DOHH2 (cell line): ENCODE measurements around the gene HPCA.
A peak's percentile ranks its signal among the peaks of the same experiment; 100 is the strongest.

Experiments
- H3F3A ChIP-seq: fragments of 200-600 bp; sonication (generic), shearing (Covaris generic); 2 replicates; pipeline ENCODE4 v1.6.0; 2016; ENCODE audit warnings: antibody characterized with exemption, mild to moderate bottlenecking; ENCODE audit not compliant: control insufficient read depth, insufficient read depth
- H3K27ac ChIP-seq: fragments of 200-600 bp; sonication (generic); 2 replicates; pipeline ENCODE4 v1.5.1; 2014; ENCODE audit warnings: low read depth, mild to moderate bottlenecking, low read length, moderate library complexity
- H3K27me3 ChIP-seq: fragments of 200-600 bp; sonication (generic); 2 replicates; pipeline ENCODE4 v1.6.1; 2014; ENCODE audit warnings: mild to moderate bottlenecking, low read length, mixed read lengths; ENCODE audit not compliant: control insufficient read depth
- H3K36me3 ChIP-seq: fragments of 200-600 bp; sonication (generic); 2 replicates; pipeline ENCODE4 v1.6.1; 2014; ENCODE audit warnings: mild to moderate bottlenecking, low read length, moderate library complexity, mixed read lengths; ENCODE audit not compliant: control insufficient read depth
- H3K4me1 ChIP-seq: fragments of 200-600 bp; sonication (generic); 2 replicates; pipeline ENCODE4 v1.6.1; 2014; ENCODE audit warnings: mild to moderate bottlenecking, low read length, mixed read lengths; ENCODE audit not compliant: control insufficient read depth
- H3K4me2 ChIP-seq: fragments of 200-600 bp; sonication (generic); 2 replicates; pipeline ENCODE4 v1.6.0; 2014; ENCODE audit warnings: mild to moderate bottlenecking, low read length, moderate library complexity
- H3K4me3 ChIP-seq: fragments of 200-600 bp; sonication (generic); 2 replicates; pipeline ENCODE4 v1.5.1; 2014; ENCODE audit warnings: mild to moderate bottlenecking, low read length, mixed read lengths
- H3K79me2 ChIP-seq: fragments of 200-600 bp; sonication (generic); 2 replicates; pipeline ENCODE4 v1.6.1; 2014; ENCODE audit warnings: mild to moderate bottlenecking, low read length, mixed read lengths; ENCODE audit not compliant: control insufficient read depth
- H3K9me2 ChIP-seq: fragments of 200-600 bp; sonication (generic); replicated peaks from 2 replicates; pipeline ENCODE4 v1.6.1; 2014; ENCODE audit warnings: mild to moderate bottlenecking, low read length, mixed read lengths; ENCODE audit not compliant: control insufficient read depth
- H3K9me3 ChIP-seq: fragments of 200-600 bp; sonication (generic); 2 replicates; pipeline ENCODE4 v1.6.1; 2014; ENCODE audit warnings: antibody characterized with exemption, low read length, mixed read lengths; ENCODE audit not compliant: control insufficient read depth, insufficient read depth
- H4K20me1 ChIP-seq: fragments of 200-600 bp; sonication (generic); 2 replicates; pipeline ENCODE4 v1.6.0; 2014; ENCODE audit warnings: low read depth, mild to moderate bottlenecking, antibody characterized with exemption, low read length, moderate library complexity; ENCODE audit not compliant: control insufficient read depth, insufficient read depth
- EZH2phosphoT487 ChIP-seq: fragments of 200-600 bp; sonication (generic); IDR thresholded peaks from 2 replicates; pipeline ENCODE4 v1.6.1; 2017; ENCODE audit warnings: borderline replicate concordance, mild to moderate bottlenecking, antibody characterized with exemption, low read length, moderate library complexity, mixed read lengths
- TF ChIP-seq, protein P1 (sequence below): fragments of 200-600 bp; sonication (generic); IDR thresholded peaks from one replicate; pipeline ENCODE4 v1.5.1; 2014; ENCODE audit warnings: antibody characterized with exemption, mild to moderate bottlenecking, low read depth, low read length; ENCODE audit not compliant: poor library complexity, severe bottlenecking

HPCA gene

DNA sequence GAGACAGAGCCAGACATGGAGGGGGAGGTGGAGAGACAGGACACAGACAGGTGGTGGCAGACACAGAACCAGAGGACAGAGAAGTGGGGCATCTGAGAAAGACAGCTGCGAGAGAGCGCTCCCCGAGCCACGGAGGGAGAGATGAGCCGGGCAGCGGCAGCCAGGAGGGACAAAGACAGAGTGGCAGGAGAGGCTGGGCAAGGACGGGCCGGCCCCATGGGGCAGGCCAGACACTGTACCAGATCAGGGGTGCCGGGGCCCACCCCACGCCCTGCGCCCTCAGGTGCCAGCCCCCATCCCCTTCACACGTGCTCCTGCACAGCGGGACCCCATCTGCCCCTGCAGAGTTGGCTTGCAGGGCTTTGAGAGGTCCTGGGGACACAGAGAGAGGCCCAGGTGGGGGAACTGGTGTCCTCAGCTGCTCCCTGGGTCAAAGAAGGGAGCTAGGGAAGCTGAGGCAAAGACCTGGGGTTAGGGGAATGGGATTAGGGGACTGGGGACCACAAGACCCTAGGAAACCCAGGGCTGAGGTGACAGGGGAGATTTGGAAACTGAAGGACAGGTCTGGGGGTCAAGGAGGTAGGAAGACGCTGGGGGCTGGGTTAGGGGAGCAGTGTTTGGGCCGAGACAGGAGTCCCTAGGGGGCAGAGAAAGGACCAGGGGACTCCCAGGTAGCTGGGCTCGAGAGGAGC lies 16.2 kb upstream of the HPCA start:
- Histone ChIP-seq H3K4me2 (no peak overlapping the region), H3K36me3 (no peaks in the 10 kb centered on the region), H3F3A (peaks cover under 1% of the 10 kb centered on the region; the same call in 1 of the 2 replicates), H3K4me1 (peaks cover 17% of the 10 kb centered on the region), H3K9me3 (no peaks in the 10 kb centered on the region), H3K9me2 (no peaks in the 10 kb centered on the region), H3K27me3 (peaks cover 26% of the 10 kb centered on the region), H4K20me1 (peaks cover 6% of the 10 kb centered on the region; the same call in 1 of the 2 replicates), H3K27ac (no peak overlapping the region), H3K79me2 (no peaks in the 10 kb centered on the region), H3K4me3 (no peak overlapping the region)
- TF ChIP-seq EZH2phosphoT487, result no peak
- TF ChIP-seq, protein P1, sequence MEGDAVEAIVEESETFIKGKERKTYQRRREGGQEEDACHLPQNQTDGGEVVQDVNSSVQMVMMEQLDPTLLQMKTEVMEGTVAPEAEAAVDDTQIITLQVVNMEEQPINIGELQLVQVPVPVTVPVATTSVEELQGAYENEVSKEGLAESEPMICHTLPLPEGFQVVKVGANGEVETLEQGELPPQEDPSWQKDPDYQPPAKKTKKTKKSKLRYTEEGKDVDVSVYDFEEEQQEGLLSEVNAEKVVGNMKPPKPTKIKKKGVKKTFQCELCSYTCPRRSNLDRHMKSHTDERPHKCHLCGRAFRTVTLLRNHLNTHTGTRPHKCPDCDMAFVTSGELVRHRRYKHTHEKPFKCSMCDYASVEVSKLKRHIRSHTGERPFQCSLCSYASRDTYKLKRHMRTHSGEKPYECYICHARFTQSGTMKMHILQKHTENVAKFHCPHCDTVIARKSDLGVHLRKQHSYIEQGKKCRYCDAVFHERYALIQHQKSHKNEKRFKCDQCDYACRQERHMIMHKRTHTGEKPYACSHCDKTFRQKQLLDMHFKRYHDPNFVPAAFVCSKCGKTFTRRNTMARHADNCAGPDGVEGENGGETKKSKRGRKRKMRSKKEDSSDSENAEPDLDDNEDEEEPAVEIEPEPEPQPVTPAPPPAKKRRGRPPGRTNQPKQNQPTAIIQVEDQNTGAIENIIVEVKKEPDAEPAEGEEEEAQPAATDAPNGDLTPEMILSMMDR, result no peak

DNA sequence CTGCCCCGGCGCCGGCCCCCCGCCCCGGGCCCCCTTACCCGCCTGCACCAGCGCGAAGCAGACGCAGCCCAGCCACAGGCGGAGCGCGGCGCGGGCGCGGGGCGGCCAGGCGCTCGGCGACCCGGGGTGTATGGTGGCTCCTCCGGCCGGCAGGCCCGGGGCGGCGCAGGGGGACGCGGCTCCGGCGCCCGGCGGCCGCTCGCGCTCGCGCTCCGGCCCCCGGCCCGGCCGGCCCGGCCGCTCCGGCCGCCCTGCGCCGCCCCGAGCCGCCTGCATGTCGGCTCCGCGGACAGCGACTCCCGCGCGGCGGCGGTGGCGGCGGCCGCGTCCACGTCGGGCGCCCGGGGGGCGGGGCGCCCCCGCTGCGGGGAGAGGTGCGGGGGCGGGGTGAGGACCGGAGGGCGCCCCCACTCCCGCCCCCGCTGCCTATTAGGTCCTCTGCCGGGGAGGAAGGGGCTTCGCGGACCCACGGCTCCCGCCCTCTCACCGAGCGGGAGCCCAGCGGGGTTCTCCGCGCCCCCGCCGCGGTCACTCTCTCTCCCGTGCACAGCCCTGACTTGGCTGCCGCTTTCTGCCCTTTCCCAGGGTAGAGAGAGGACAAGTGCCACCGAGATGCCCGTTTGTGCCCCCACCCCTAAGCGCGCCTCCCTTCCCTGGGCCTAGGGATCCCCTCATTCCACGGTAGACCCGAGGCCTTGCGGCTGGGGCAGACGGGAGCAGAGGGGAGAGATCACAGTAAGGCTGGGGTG lies 15.5 kb upstream of the HPCA start, which contains the start of gene FNDC5:
Gene FNDC5 (minus strand): TSS at position 298 of the 749 bp plus-strand sequence.
- no peaks in the 10 kb centered on the region for H3K36me3 ChIP-seq
- peaks cover 6% of the 10 kb centered on the region; the same call in 1 of the 2 replicates for H4K20me1 ChIP-seq
- H3K4me1 ChIP-seq, result peaks cover 22% of the 10 kb centered on the region
- H3K79me2 ChIP-seq, result no peaks in the 10 kb centered on the region
- TF ChIP-seq, protein P1, result no peak
- peak; percentile 94; the same call in 1 of the 2 replicates for TF ChIP-seq EZH2phosphoT487
- peaks cover 26% of the 10 kb centered on the region for H3K27me3 ChIP-seq
- H3K9me3 ChIP-seq, result no peaks in the 10 kb centered on the region
- peak within 1 kb of the TSS; percentile 30; the same call in 1 of the 2 replicates for H3K4me2 ChIP-seq
- H3K9me2 ChIP-seq, result no peaks in the 10 kb centered on the region
- H3K27ac ChIP-seq, result no peak within 1 kb of the TSS
- no peak within 1 kb of the TSS for H3K4me3 ChIP-seq
- H3F3A ChIP-seq, result peaks cover 3% of the 10 kb centered on the region; the same call in 1 of the 2 replicates

DNA sequence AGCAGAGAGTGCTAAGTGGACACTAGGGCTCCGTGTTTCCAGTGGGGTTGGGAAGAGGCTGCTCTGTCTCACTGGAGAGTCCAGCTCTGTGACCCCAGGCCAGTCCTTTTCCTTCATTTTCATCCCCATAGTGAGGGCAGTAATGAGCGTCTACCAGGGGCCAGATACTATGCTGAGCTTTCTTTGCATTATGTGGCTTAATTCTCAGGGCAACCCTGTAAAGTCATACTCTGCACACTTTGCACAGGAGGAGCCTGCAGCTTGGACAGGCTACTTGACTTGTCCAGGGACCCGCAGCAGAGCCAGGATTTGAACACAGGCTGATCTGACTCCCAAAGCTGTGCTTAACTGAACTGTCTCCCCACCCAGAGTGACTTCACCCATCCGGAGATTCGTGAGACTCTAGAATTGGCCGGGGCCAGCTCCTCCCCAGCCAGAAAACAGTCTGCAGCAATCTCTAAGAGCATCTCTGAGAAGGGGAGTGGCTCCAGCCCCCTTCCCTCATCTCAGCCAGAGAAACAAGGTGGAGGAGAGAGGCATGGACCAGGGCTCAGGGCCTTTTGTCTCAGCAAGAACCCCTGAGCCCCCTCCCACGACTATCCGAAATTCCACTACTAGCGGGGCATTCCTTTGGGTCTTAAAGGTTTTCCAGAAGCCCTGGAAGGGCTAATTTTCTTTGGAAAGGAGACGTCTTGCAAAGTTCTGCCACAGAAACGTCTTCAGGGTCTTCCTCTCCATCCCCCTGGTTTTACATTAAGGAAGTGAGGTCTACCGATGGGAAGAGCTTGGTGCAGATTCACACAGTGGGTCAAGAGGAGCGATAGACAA lies 14.7 kb upstream of the HPCA start:
- TF ChIP-seq, protein P1, result no peak
- Histone ChIP-seq H3K4me3 (no peak overlapping the region), H3K9me3 (no peaks in the 10 kb centered on the region), H3K27ac (no peak overlapping the region), H3K4me1 (peaks cover 28% of the 10 kb centered on the region), H3K27me3 (peaks cover 26% of the 10 kb centered on the region), H3K9me2 (no peaks in the 10 kb centered on the region), H3F3A (peaks cover 3% of the 10 kb centered on the region; the same call in 1 of the 2 replicates), H4K20me1 (peaks cover 6% of the 10 kb centered on the region; the same call in 1 of the 2 replicates), H3K36me3 (no peaks in the 10 kb centered on the region), H3K79me2 (no peaks in the 10 kb centered on the region), H3K4me2 (peak overlapping the region; percentile 77; the same call in 1 of the 2 replicates)
